Activated T-helper 9 cell treated with anti-CD3 and anti-CD28 coated beads, Interleukin-2, amount 50 U/mL, for 16 hours (primary cell): ENCODE measurements around the gene YBX3.

Source experiments
- DNase-seq: peaks from one replicate; pipeline ENCODE4 v3.0.0-alpha.2; 2020; ENCODE audit warnings: low read depth

YBX3 gene

GRCh38 chr12:10669533-10669932, 53.6 kb downstream of the YBX3 start:
- DNase-seq = no peak

- DNase-seq = no peak
Observed at GRCh38 chr12:10668526-10668925, 54.6 kb downstream of the YBX3 start.

DNA sequence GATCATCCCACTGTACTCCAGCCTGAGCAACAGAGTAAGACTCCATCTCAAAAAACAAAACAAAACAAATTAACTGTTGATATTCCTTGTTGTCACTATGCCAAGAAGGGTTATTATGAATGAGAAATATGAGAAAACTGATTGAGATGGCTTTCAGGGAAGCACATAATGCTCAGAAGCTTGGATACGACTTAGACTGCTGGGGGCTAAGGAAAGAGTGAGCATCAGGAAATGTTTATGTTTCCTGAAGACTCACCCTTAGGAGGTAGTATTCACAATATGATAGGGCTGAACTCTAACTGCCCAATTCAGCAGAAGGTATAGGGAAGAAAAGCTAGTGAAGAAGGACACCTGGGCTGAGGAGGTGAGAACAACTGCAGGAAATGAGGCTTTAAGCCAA, 55.5 kb downstream of the YBX3 start:
- DNase-seq = no peak

GRCh38 chr12:10664499-10664898, 58.6 kb downstream of the YBX3 start:
- DNase-seq = no peak

DNA sequence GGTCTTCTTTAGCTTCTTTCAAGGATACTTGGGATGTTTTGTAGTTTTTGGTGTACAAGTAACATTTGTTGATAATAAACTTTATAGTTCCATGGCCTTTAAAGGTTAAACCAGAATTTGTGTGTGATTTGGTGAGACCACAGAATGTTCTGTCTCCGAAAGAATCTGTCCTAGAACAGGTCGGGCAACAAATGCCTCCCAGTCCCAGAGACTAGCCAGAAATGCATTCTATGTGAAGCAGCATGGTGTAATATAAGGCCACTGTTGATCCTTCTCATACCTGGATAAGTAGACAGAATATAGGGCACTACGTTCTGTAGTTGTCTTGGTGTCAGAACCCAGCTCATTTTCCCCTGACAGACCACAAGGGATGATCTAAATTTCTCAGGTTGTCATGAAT, 59.3 kb downstream of the YBX3 start:
- DNase-seq = no peak

DNA sequence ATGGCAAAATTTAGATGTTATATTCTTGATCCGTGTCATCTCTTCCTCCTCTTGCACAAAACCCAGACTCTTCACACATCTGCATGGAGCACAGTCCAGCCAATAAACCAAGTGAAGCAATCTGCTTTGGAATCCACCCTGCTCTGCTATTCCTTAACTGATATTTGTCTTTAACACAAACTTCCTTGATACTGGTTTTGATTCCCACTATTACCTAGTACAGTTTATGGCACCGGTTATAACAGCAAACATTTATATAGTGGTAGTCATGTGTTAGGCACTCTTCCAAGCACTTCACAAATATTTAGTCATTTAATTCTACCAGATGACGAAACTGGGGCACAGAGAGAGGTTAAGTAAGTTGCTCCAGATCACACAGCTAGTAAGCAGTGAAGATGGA, 61.8 kb downstream of the YBX3 start:
- DNase-seq = no peak

GRCh38 chr12:10654003-10654402, 69.1 kb downstream of the YBX3 start:
- no peak for DNase-seq

- no peak for DNase-seq
Observed at GRCh38 chr12:10652192-10652591, 70.9 kb downstream of the YBX3 start.
